ENCODE results near the gene C16orf96. TPM values are rescaled to one million over a fixed set of nuclear protein-coding genes. Genes with fewer than 3 reads are reported as not detected.

C16orf96 gene
- total and polyA plus RNA-seq, 7 experiments from 2014 or later: 0.17 to 0.70 (median 0.64) TPM; not detected in 2

- no peaks in the 10 kb centered on the region for H3K9me3 ChIP-seq (ENCODE audit: control insufficient read depth in 2 of 3, low read length in 3 of 3)
- H3K27ac Mint-ChIP-seq: peak overlapping the region in 5 of 9 donors; percentile 9 to 77 (median 73)
- no peaks in the 10 kb centered on the region for H3K27me3 ChIP-seq (ENCODE audit: control insufficient read depth in 2 of 2, insufficient read depth in 2 of 2, low read length in 2 of 2)
- H3K4me3 ChIP-seq (ENCODE audit: low read length): peak overlapping the region; percentile 81
- H3K9me3 Mint-ChIP-seq: no peaks in the 10 kb centered on the region
- H3K27me3 Mint-ChIP-seq: no peaks in the 10 kb centered on the region
- H3K36me3 Mint-ChIP-seq: peaks cover 0 to 3% (median 0%) of the 10 kb centered on the region in 5 donors
- H3K27ac ChIP-seq (ENCODE audit: low read depth, low read length): peak overlapping the region; percentile 98
- ATAC-seq: no peak
- CTCF ChIA-PET: no interaction called here
- peaks cover 28 to 37% of the 10 kb centered on the region in 2 donors for H3K4me1 ChIP-seq (ENCODE audit: control insufficient read depth in 2 of 2, insufficient read depth in 2 of 2, low read length in 2 of 2)
- intact Hi-C loops (cut with micrococcal nuclease): loop anchor here (1.0 to 10.0 kb wide), 3 partner anchors 137 to 481 kb away; partner anchors contain the start of genes EEF2KMT (in 1 of the 2), GLYR1 (in 1 of the 2), HMOX2 (in 1 of the 2) and UBN1 (in 1 of the 2)
- peak in 8 of 9 donors; percentile 16 to 52 (median 24) for DNase-seq
- H3K36me3 ChIP-seq (ENCODE audit: control insufficient read depth in 2 of 3, insufficient read depth in 3 of 3, low read length in 3 of 3): peaks cover 0 to 21% (median 0%) of the 10 kb centered on the region in 3 experiments
- peaks cover 10 to 43% (median 23%) of the 10 kb centered on the region in 7 donors for H3K4me1 Mint-ChIP-seq
- peak overlapping the region; percentile 70 to 98 (median 80) for H3K4me3 Mint-ChIP-seq
- POLR2A ChIA-PET: interaction anchor here (0.9 to 3.0 kb wide), 2 partner anchors 10 to 154 kb away, joined by 3 to 17 read pairs; partner anchors contain the start of genes MGRN1 and ZNF500
These were observed 57.8 kb downstream of the C16orf96 start for GRCh38 chr16:4613636-4614570.

GRCh38 chr16:4614571-4615383 lies 58.6 kb downstream of the C16orf96 start, which contains the start of gene UBALD1:
UBALD1 (minus strand) TSS chr16:4614888; CDS start chr16:4614797, 91 bp downstream.
- Histone ChIP-seq H3K27ac (ENCODE audit: low read depth, low read length) (peak within 1 kb of the TSS; percentile 98), H3K36me3 (ENCODE audit: control insufficient read depth in 2 of 3, insufficient read depth in 3 of 3, low read length in 3 of 3) (peaks cover 0 to 12% (median 0%) of the 10 kb centered on the region in 3 experiments), H3K9me3 (ENCODE audit: control insufficient read depth in 2 of 3, low read length in 3 of 3) (no peaks in the 10 kb centered on the region), H3K27me3 (ENCODE audit: control insufficient read depth in 2 of 2, insufficient read depth in 2 of 2, low read length in 2 of 2) (no peaks in the 10 kb centered on the region), H3K4me3 (ENCODE audit: low read length) (peak within 1 kb of the TSS; percentile 81), H3K4me1 (ENCODE audit: control insufficient read depth in 2 of 2, insufficient read depth in 2 of 2, low read length in 2 of 2) (peaks cover 28 to 37% of the 10 kb centered on the region in 2 donors)
- DNase-seq: peak; percentile 50 to 83 (median 63)
- peak; percentile 49 for ATAC-seq
- intact Hi-C loops (cut with micrococcal nuclease): loop anchor here (1.0 to 10.0 kb wide), 4 partner anchors 138 to 1732 kb away; partner anchors contain the start of genes EEF2KMT (in 1 of the 2), FLYWCH2 (in 1 of the 2), GLYR1 (in 1 of the 2) and HMOX2 (in 1 of the 2)
- Mint-ChIP-seq H3K27ac (peak within 1 kb of the TSS; percentile 96 to 100 (median 99)), H3K4me1 (peaks cover 10 to 43% (median 24%) of the 10 kb centered on the region in 7 donors), H3K36me3 (peaks cover 0 to 3% (median 0%) of the 10 kb centered on the region in 5 donors), H3K9me3 (no peaks in the 10 kb centered on the region), H3K4me3 (peak within 1 kb of the TSS; percentile 94 to 99 (median 98)), H3K27me3 (no peaks in the 10 kb centered on the region)
- POLR2A ChIA-PET: interaction anchor here (1.3 to 3.0 kb wide), 5 partner anchors 11 to 188 kb away, joined by 4 to 28 read pairs (median 5); partner anchors contain the start of genes CDIP1, MGRN1, ROGDI and ZNF500
- CTCF ChIA-PET: no interaction called here

DNA sequence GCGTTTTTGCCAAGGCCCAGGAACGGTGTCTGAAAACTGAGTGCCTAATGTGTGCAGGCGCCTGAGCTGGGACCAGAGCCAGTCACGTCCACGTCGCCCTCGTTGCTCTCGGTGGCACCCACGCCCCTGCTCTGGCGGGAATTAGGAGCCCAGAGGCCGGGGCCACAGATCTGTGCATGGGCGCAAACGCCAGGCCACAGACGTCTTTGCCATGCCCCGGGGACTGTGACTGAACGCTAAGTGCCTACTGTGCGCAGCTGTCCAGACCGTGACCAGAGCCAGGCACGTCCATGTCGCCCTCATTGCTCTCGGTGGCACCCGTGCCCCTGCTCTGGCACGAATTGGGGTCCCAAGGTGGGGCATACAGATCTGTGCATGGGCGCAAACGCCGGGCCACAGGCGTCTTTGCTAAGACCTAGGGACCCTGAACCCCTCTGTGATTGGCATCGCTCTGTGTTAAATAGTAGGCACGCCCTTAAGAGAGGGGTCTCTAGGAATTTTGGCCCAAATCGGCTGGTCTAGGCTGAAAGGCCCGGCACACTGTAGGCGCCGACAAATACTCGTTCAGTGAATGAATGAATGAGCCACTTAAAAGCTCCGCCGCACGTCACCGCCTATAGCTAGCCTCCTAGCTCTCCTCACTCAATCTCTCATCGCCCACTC lies 59.4 kb downstream of the C16orf96 start:
- no peaks in the 10 kb centered on the region for H3K9me3 Mint-ChIP-seq
- no peaks in the 10 kb centered on the region for H3K27me3 Mint-ChIP-seq
- Histone ChIP-seq H3K4me3 (ENCODE audit: low read length) (peak overlapping the region; percentile 81), H3K36me3 (ENCODE audit: control insufficient read depth in 2 of 3, insufficient read depth in 3 of 3, low read length in 3 of 3) (peaks cover 0 to 5% (median 0%) of the 10 kb centered on the region in 3 experiments), H3K4me1 (ENCODE audit: control insufficient read depth in 2 of 2, insufficient read depth in 2 of 2, low read length in 2 of 2) (peaks cover 28 to 37% of the 10 kb centered on the region in 2 donors), H3K27ac (ENCODE audit: low read depth, low read length) (peak overlapping the region; percentile 98), H3K27me3 (ENCODE audit: control insufficient read depth in 2 of 2, insufficient read depth in 2 of 2, low read length in 2 of 2) (no peaks in the 10 kb centered on the region), H3K9me3 (ENCODE audit: control insufficient read depth in 2 of 3, low read length in 3 of 3) (no peaks in the 10 kb centered on the region)
- peak; percentile 25 for ATAC-seq
- POLR2A ChIA-PET: interaction anchor here (0.6 to 3.0 kb wide), 18 partner anchors 10 to 1402 kb away, joined by 3 to 28 read pairs (median 4); partner anchors contain the start of genes ANKS3, CDIP1, DNAAF8 and HMOX2
- intact Hi-C loops (cut with micrococcal nuclease): loop anchor here (1.0 to 10.0 kb wide), 24 partner anchors 9 to 1733 kb away; partner anchors contain the start of genes ANKS3 (in 2 of the 2), CDIP1 (in 2 of the 2), DNAAF8 (in 2 of the 2) and DNAJA3 (in 2 of the 2)
- peak overlapping the region; percentile 96 to 100 (median 99) for H3K27ac Mint-ChIP-seq
- H3K4me3 Mint-ChIP-seq: peak overlapping the region; percentile 94 to 99 (median 98)
- CTCF ChIA-PET: interaction anchor here (0.6 to 1.4 kb wide), 5 partner anchors 9 to 341 kb away, joined by 3 to 7 read pairs (median 3); partner anchors contain the start of genes ANKS3, DNAAF8 and MGRN1
- H3K36me3 Mint-ChIP-seq: peaks cover 0 to 3% (median 0%) of the 10 kb centered on the region in 5 donors
- DNase-seq: peak in 6 of 9 donors; percentile 8 to 34 (median 14)
- H3K4me1 Mint-ChIP-seq: peaks cover 10 to 43% (median 24%) of the 10 kb centered on the region in 7 donors

DNA sequence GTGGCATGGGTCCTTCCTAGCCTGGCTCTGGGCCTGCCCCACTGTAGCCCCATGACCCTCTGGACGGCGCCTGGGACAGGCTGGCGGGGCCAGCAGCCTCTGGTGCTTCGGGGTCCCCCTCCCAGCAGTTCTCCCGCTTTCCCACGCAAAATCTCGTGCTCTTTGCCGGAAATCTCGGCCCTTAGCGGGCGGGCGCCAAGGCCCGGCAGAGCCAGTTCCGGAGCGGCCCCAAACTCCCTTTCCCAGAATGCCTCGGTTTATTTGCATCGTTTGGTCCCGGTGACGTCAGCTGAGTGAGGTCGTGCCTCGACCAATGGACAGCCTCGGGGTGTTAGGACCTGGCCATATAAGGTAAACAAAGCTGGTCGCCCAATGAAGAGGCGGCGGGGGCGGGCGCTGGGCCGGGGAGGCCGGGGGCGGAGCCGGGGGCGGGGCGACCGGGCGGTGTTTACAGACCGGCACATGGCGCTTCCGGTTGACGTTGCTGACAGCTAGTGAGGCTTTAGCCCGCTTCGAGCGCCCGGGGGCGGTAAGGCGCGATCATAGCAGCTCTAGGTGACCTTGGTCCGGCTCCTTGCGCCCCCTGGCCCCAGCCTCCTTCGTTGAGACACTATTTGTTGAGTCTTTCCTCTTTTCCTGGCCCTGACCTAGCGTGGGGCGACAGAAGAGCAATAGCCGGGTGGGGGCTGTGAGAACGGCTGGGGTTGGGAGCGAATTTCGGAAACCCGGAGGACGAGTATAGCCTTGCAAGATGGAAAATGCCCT lies 60.1 kb downstream of the C16orf96 start:
- H3K27me3 ChIP-seq (ENCODE audit: control insufficient read depth in 2 of 2, insufficient read depth in 2 of 2, low read length in 2 of 2): no peaks in the 10 kb centered on the region
- Mint-ChIP-seq H3K27ac (peak overlapping the region; percentile 96 to 100 (median 99)), H3K4me1 (peaks cover 8 to 43% (median 24%) of the 10 kb centered on the region in 7 donors), H3K27me3 (no peaks in the 10 kb centered on the region), H3K9me3 (no peaks in the 10 kb centered on the region), H3K4me3 (peak overlapping the region; percentile 94 to 99 (median 98)), H3K36me3 (peaks cover 0 to 3% (median 0%) of the 10 kb centered on the region in 5 donors)
- peak overlapping the region; percentile 98 for H3K27ac ChIP-seq (ENCODE audit: low read depth, low read length)
- H3K4me3 ChIP-seq (ENCODE audit: low read length): peak overlapping the region; percentile 95
- intact Hi-C loops (cut with micrococcal nuclease): loop anchor here (1.0 to 10.0 kb wide), 23 partner anchors 8 to 1734 kb away; partner anchors contain the start of genes ANKS3 (in 2 of the 2), CDIP1 (in 2 of the 2), DNAAF8 (in 2 of the 2) and DNAJA3 (in 2 of the 2)
- ChIA-PET CTCF (interaction anchor here (0.6 to 1.4 kb wide), 8 partner anchors 8 to 340 kb away, joined by 3 to 7 read pairs (median 3); partner anchors contain the start of genes ANKS3, DNAAF8 and MGRN1), POLR2A (interaction anchor here (0.6 to 3.0 kb wide), 21 partner anchors 9 to 458 kb away, joined by 3 to 28 read pairs (median 4); partner anchors contain the start of genes ANKS3, CDIP1, DNAAF8 and HMOX2)
- DNase-seq (peak; percentile 93 to 100 (median 98)), ATAC-seq (peak; percentile 94)
- H3K4me1 ChIP-seq (ENCODE audit: control insufficient read depth in 2 of 2, insufficient read depth in 2 of 2, low read length in 2 of 2): peaks cover 28 to 37% of the 10 kb centered on the region in 2 donors
- no peaks in the 10 kb centered on the region for H3K9me3 ChIP-seq (ENCODE audit: control insufficient read depth in 2 of 3, low read length in 3 of 3)
- H3K36me3 ChIP-seq (ENCODE audit: control insufficient read depth in 2 of 3, insufficient read depth in 3 of 3, low read length in 3 of 3): peaks cover 0 to 5% (median 0%) of the 10 kb centered on the region in 3 experiments
